ENCODE data around the gene HSD11B1.
A peak's percentile ranks its signal among the peaks of the same experiment; 100 is the strongest.

GRCh38 chr1:209747580-209748262 is 43.1 kb downstream of the HSD11B1 start:
- TF ChIP-seq CTCF (IDR thresholded peaks at IDR 0.05; ENCODE audit: borderline replicate concordance, extremely low read depth, low read length, poor library complexity, severe bottlenecking) (peak; percentile 42), EZH2 (IDR thresholded peaks at IDR 0.05; ENCODE audit: borderline replicate concordance, low read depth, low read length, severe bottlenecking) (no peak)

Data from DND-41 (cell line).